Mesendoderm (in vitro differentiated cells): ENCODE results near the gene TAF5.

ENCODE experiments used
- DNase-seq: peaks from one replicate; pipeline ENCODE4 v3.0.0; 2013
- H2AK5ac ChIP-seq: 2 replicates; pipeline ENCODE4 v1.6.1; 2013; ENCODE audit warnings: low read length, inconsistent platforms
- H2BK120ac ChIP-seq: 2 replicates; pipeline ENCODE4 v1.6.1; 2013; ENCODE audit warnings: low read depth, mild to moderate bottlenecking, low read length, moderate library complexity, mixed read lengths
- H2BK15ac ChIP-seq: replicated peaks from 2 replicates; pipeline ENCODE4 v1.6.1; 2013; ENCODE audit warnings: low read depth, mild to moderate bottlenecking, moderate library complexity
- H2BK5ac ChIP-seq: 2 replicates; pipeline ENCODE4 v1.6.1; 2013; ENCODE audit warnings: low read length, inconsistent platforms
- H3K18ac ChIP-seq: 2 replicates; pipeline ENCODE4 v1.6.1; 2013; ENCODE audit warnings: mild to moderate bottlenecking, low read length, mixed read lengths
- H3K23ac ChIP-seq: one replicate; pipeline ENCODE4 v1.6.1; 2013; ENCODE audit warnings: low read length
- H3K27ac ChIP-seq: 2 replicates; pipeline ENCODE4 v1.5.1; 2013; ENCODE audit warnings: low read depth, mild to moderate bottlenecking, inconsistent platforms, low read length, moderate library complexity
- H3K27me3 ChIP-seq: 2 replicates; pipeline ENCODE4 v1.6.1; 2013; ENCODE audit warnings: low read length, control low read depth, mild to moderate bottlenecking, inconsistent platforms; ENCODE audit not compliant: insufficient read depth, poor library complexity
- H3K36me3 ChIP-seq: 2 replicates; pipeline ENCODE4 v1.6.1; 2013; ENCODE audit warnings: low read length, inconsistent platforms; ENCODE audit not compliant: control insufficient read depth, insufficient read depth
- H3K4ac ChIP-seq: one replicate; pipeline ENCODE4 v1.6.1; 2013; ENCODE audit warnings: low read depth, mild to moderate bottlenecking, low read length, moderate library complexity
- H3K4me1 ChIP-seq: 2 replicates; pipeline ENCODE4 v1.6.1; 2013; ENCODE audit warnings: low read depth, low read length, inconsistent platforms; ENCODE audit not compliant: control insufficient read depth
- H3K4me2 ChIP-seq: 2 replicates; pipeline ENCODE4 v1.6.1; 2013; ENCODE audit warnings: low read length
- H3K4me3 ChIP-seq: 2 replicates; pipeline ENCODE4 v1.5.1; 2013; ENCODE audit warnings: mild to moderate bottlenecking, low read length
- H3K56ac ChIP-seq: one replicate; pipeline ENCODE4 v1.6.1; 2013; ENCODE audit warnings: low read length
- H3K79me1 ChIP-seq: 2 replicates; pipeline ENCODE4 v1.6.1; 2013; ENCODE audit warnings: low read length, inconsistent platforms
- H3K79me2 ChIP-seq: 2 replicates; pipeline ENCODE4 v1.6.1; 2013; ENCODE audit warnings: mild to moderate bottlenecking, low read length; ENCODE audit not compliant: control insufficient read depth, insufficient read depth
- H3K9ac ChIP-seq: 2 replicates; pipeline ENCODE4 v1.6.1; 2013; ENCODE audit warnings: low read length, inconsistent platforms
- H4K5ac ChIP-seq: one replicate; pipeline ENCODE4 v1.6.1; 2013; ENCODE audit warnings: low read length
- H4K8ac ChIP-seq: one replicate; pipeline ENCODE4 v1.6.1; 2013; ENCODE audit warnings: low read depth, mild to moderate bottlenecking, control low read depth, low read length, moderate library complexity
- WGBS: extraction: QIAGEN DNeasy Blood & Tissue Kit; methylation state at CpG from one replicate; pipeline ENCODE4 v1.1.7; 2013; ENCODE audit warnings: low lambda C conversion rate, missing lambda C conversion rate; ENCODE audit not compliant: insufficient coverage; ENCODE audit errors: extremely low coverage; 5-methylcytosine and 5-hydroxymethylcytosine counted together

TAF5 gene

GRCh38 chr10:103394180-103394579 lies 26.4 kb downstream of the TAF5 start:
- Histone ChIP-seq H3K79me2 (peaks cover 39% of the 10 kb centered on the region), H4K8ac (no peak overlapping the region), H3K79me1 (peaks cover 10% of the 10 kb centered on the region), H3K9ac (no peak overlapping the region), H3K36me3 (peaks cover 4% of the 10 kb centered on the region), H2BK5ac (no peak overlapping the region), H2AK5ac (no peak overlapping the region), H3K4me2 (no peak overlapping the region), H3K27me3 (no peaks in the 10 kb centered on the region), H3K27ac (no peak overlapping the region), H3K4me1 (no peaks in the 10 kb centered on the region), H4K5ac (no peak overlapping the region), H3K18ac (no peak overlapping the region), H3K56ac (no peak overlapping the region), H3K23ac (no peak overlapping the region), H2BK120ac (no peak overlapping the region), H3K4ac (no peak overlapping the region), H3K4me3 (no peak overlapping the region), H2BK15ac (no peak overlapping the region)
- DNase-seq = peak; percentile 8
- no CpG with 5 or more reads among the region's 14 CpGs for WGBS

GRCh38 chr10:103395754-103396066 lies 27.9 kb downstream of the TAF5 start:
- peaks cover 5% of the 10 kb centered on the region for H3K36me3 ChIP-seq

GRCh38 chr10:103396067-103396788 lies 28.5 kb downstream of the TAF5 start, which contains the start of the genes ATP5MK and PDCD11:
TSS of gene ATP5MK (minus strand) at chr10:103396475. CDS start at chr10:103392457, 4,018 bp downstream.
TSS of gene PDCD11 (plus strand) at chr10:103396626. CDS start at chr10:103398427, 1,801 bp downstream.
- Histone ChIP-seq H3K56ac (peak within 1 kb of the TSS; percentile 97), H3K18ac (peak within 1 kb of the TSS; percentile 23), H3K27ac (no peak within 1 kb of the TSS), H3K23ac (no peak within 1 kb of the TSS), H2AK5ac (peak within 1 kb of the TSS; percentile 29), H3K36me3 (peaks cover 5% of the 10 kb centered on the region), H2BK15ac (no peak within 1 kb of the TSS), H3K4ac (peak within 1 kb of the TSS; percentile 64), H3K79me1 (peaks cover 10% of the 10 kb centered on the region), H3K9ac (peak within 1 kb of the TSS; percentile 90), H3K4me3 (peak within 1 kb of the TSS; percentile 97), H3K4me2 (peak within 1 kb of the TSS; percentile 94), H3K27me3 (no peaks in the 10 kb centered on the region), H3K79me2 (peaks cover 39% of the 10 kb centered on the region), H2BK120ac (no peak within 1 kb of the TSS), H2BK5ac (peak within 1 kb of the TSS; percentile 56), H3K4me1 (no peaks in the 10 kb centered on the region), H4K5ac (peak within 1 kb of the TSS; percentile 72), H4K8ac (no peak within 1 kb of the TSS)
- DNase-seq = peak; percentile 99
- no CpG with 5 or more reads among the region's 56 CpGs for WGBS

More at GRCh38 chr10:103395754-103396066, 27.9 kb downstream of the TAF5 start:
- no peak overlapping the region for H4K5ac ChIP-seq
- no peak overlapping the region for H3K27ac ChIP-seq
- H3K18ac ChIP-seq = peak overlapping the region; percentile 23
- H2BK15ac ChIP-seq = no peak overlapping the region
- no peak overlapping the region for H3K23ac ChIP-seq
- peak; percentile 30 for DNase-seq
- peaks cover 39% of the 10 kb centered on the region for H3K79me2 ChIP-seq
- H3K79me1 ChIP-seq = peaks cover 10% of the 10 kb centered on the region
- H3K4me1 ChIP-seq = no peaks in the 10 kb centered on the region
- peak overlapping the region; percentile 91 for H3K56ac ChIP-seq
- peak overlapping the region; percentile 97 for H3K4me3 ChIP-seq
- no peak overlapping the region for H2BK120ac ChIP-seq
- no peak overlapping the region for H2AK5ac ChIP-seq
- H3K9ac ChIP-seq = peak overlapping the region; percentile 90
- no peak overlapping the region for H4K8ac ChIP-seq
- H3K4me2 ChIP-seq = peak overlapping the region; percentile 94
- H3K4ac ChIP-seq = peak overlapping the region; percentile 64
- H2BK5ac ChIP-seq = no peak overlapping the region
- no CpG with 5 or more reads among the region's 11 CpGs for WGBS
- no peaks in the 10 kb centered on the region for H3K27me3 ChIP-seq

GRCh38 chr10:103396789-103397087 lies 29.0 kb downstream of the TAF5 start:
- no peak overlapping the region for H3K23ac ChIP-seq
- peak overlapping the region; percentile 88 for H3K9ac ChIP-seq
- peak overlapping the region; percentile 97 for H3K56ac ChIP-seq
- no peak overlapping the region for H2BK120ac ChIP-seq
- peak overlapping the region; percentile 80 for H3K4me3 ChIP-seq
- WGBS = no CpG with 5 or more reads among the region's 8 CpGs
- H3K27ac ChIP-seq = no peak overlapping the region
- no peak overlapping the region for H3K18ac ChIP-seq
- peak overlapping the region; percentile 29 for H2AK5ac ChIP-seq
- H4K8ac ChIP-seq = no peak overlapping the region
- peaks cover 10% of the 10 kb centered on the region for H3K79me1 ChIP-seq
- H2BK5ac ChIP-seq = no peak overlapping the region
- no peaks in the 10 kb centered on the region for H3K4me1 ChIP-seq
- H3K79me2 ChIP-seq = peaks cover 39% of the 10 kb centered on the region
- no peak overlapping the region for H3K4ac ChIP-seq
- no peaks in the 10 kb centered on the region for H3K27me3 ChIP-seq
- peaks cover 5% of the 10 kb centered on the region for H3K36me3 ChIP-seq
- DNase-seq = no peak
- H2BK15ac ChIP-seq = no peak overlapping the region
- H3K4me2 ChIP-seq = peak overlapping the region; percentile 20
- H4K5ac ChIP-seq = peak overlapping the region; percentile 72

- no CpG with 5 or more reads among the region's 19 CpGs for WGBS
- Histone ChIP-seq H4K5ac (no peak overlapping the region), H2BK5ac (no peak overlapping the region), H3K27ac (no peak overlapping the region), H3K23ac (no peak overlapping the region), H4K8ac (no peak overlapping the region), H3K4me3 (peak overlapping the region; percentile 80), H3K18ac (no peak overlapping the region), H3K36me3 (peaks cover 7% of the 10 kb centered on the region), H3K4ac (no peak overlapping the region), H3K4me2 (peak overlapping the region; percentile 20), H2AK5ac (no peak overlapping the region), H3K27me3 (no peaks in the 10 kb centered on the region), H2BK15ac (no peak overlapping the region), H3K9ac (peak overlapping the region; percentile 88), H3K4me1 (no peaks in the 10 kb centered on the region), H2BK120ac (no peak overlapping the region), H3K79me1 (peaks cover 10% of the 10 kb centered on the region), H3K56ac (peak overlapping the region; percentile 97), H3K79me2 (peaks cover 39% of the 10 kb centered on the region)
- no peak for DNase-seq
Measured at GRCh38 chr10:103397191-103397825, 29.5 kb downstream of the TAF5 start.
